ENCODE measurements around the gene ZMYND15. TPM values are rescaled to one million over a fixed set of nuclear protein-coding genes. Genes with fewer than 3 reads are reported as not detected.

The ZMYND15 gene
- total and polyA plus RNA-seq, 2 of the 13 experiments (the other 11 are each of a cell fraction or from before 2014, with no cell fraction given), result 0.24 to 2.7 TPM

- TF ChIP-seq NR3C1 (CRISPR knock-in tag; IDR thresholded peaks at IDR 0.05) (no peak), ZNF644 (CRISPR knock-in tag; IDR thresholded peaks at IDR 0.05; ENCODE audit: low read depth) (no peak; the same call in 1 of the 2 replicates), ZNF761 (CRISPR knock-in tag; conservative IDR thresholded peaks at IDR 0.05) (no peak), ZNF652 (CRISPR knock-in tag; IDR thresholded peaks at IDR 0.05; ENCODE audit: borderline replicate concordance, low read depth) (no peak), TCF7 (IDR thresholded peaks at IDR 0.05; ENCODE audit: low read depth) (no peak), MAZ (IDR thresholded peaks at IDR 0.05; ENCODE audit: borderline replicate concordance, low read depth, low read length) (peak; percentile 85), MAZ (CRISPR knock-in tag; IDR thresholded peaks at IDR 0.05; ENCODE audit: low read depth) (peak; percentile 92), MZF1 (CRISPR knock-in tag; IDR thresholded peaks at IDR 0.05; ENCODE audit: borderline replicate concordance) (no peak), ZSCAN5A (CRISPR knock-in tag; IDR thresholded peaks at IDR 0.05; ENCODE audit: borderline replicate concordance) (no peak), TAF15 (IDR thresholded peaks at IDR 0.05; ENCODE audit: low read depth, low read length, poor library complexity, severe bottlenecking) (no peak), DNMT3B (CRISPR knock-in tag; conservative IDR thresholded peaks at IDR 0.05) (no peak), STAT5B (CRISPR knock-in tag; IDR thresholded peaks at IDR 0.05) (no peak), SP1 (IDR thresholded peaks at IDR 0.05) (no peak), SP1 (CRISPR knock-in tag; IDR thresholded peaks at IDR 0.05) (peak; percentile 58), SMARCC2 (IDR thresholded peaks at IDR 0.05) (no peak), ZNF777 (CRISPR knock-in tag; IDR thresholded peaks at IDR 0.05) (peak; percentile 68), TGIF2 (CRISPR knock-in tag; IDR thresholded peaks at IDR 0.05) (no peak; the same call in 1 of the 2 replicates), ZNF12 (CRISPR knock-in tag; IDR thresholded peaks at IDR 0.05) (no peak), CREB1 (IDR thresholded peaks at IDR 0.05) (no peak), CREB1 (CRISPR knock-in tag; IDR thresholded peaks at IDR 0.05) (peak; percentile 37; the same call in 1 of the 2 replicates), JUNB (CRISPR knock-in tag; IDR thresholded peaks at IDR 0.05; ENCODE audit: borderline replicate concordance) (no peak), PITX1 (CRISPR knock-in tag; IDR thresholded peaks at IDR 0.05) (no peak), ZNF737 (CRISPR knock-in tag; IDR thresholded peaks at IDR 0.05; ENCODE audit: borderline replicate concordance) (no peak), ZNF430 (CRISPR knock-in tag; IDR thresholded peaks at IDR 0.05) (no peak), ZNF274 (CRISPR knock-in tag; IDR thresholded peaks at IDR 0.05) (no peak; the same call in 1 of the 2 replicates), NFATC3 (CRISPR knock-in tag; IDR thresholded peaks at IDR 0.05) (0 out of 2 replicates have a peak, but pooled peaks have one; percentile 64), ZNF605 (CRISPR knock-in tag; IDR thresholded peaks at IDR 0.05) (0 out of 2 replicates have a peak, but pooled peaks have one; percentile 12)
- TF ChIP-seq, protein P1, sequence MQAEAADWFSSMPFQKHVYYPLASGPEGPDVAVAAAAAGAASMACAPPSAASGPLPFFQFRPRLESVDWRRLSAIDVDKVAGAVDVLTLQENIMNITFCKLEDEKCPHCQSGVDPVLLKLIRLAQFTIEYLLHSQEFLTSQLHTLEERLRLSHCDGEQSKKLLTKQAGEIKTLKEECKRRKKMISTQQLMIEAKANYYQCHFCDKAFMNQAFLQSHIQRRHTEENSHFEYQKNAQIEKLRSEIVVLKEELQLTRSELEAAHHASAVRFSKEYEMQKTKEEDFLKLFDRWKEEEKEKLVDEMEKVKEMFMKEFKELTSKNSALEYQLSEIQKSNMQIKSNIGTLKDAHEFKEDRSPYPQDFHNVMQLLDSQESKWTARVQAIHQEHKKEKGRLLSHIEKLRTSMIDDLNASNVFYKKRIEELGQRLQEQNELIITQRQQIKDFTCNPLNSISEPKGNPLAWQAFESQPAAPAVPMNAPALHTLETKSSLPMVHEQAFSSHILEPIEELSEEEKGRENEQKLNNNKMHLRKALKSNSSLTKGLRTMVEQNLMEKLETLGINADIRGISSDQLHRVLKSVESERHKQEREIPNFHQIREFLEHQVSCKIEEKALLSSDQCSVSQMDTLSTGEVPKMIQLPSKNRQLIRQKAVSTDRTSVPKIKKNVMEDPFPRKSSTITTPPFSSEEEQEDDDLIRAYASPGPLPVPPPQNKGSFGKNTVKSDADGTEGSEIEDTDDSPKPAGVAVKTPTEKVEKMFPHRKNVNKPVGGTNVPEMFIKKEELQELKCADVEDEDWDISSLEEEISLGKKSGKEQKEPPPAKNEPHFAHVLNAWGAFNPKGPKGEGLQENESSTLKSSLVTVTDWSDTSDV (CRISPR knock-in tag; IDR thresholded peaks at IDR 0.05), result no peak
Observed at GRCh38 chr17:4709794-4710692, 29.6 kb upstream of the ZMYND15 start, which contains the start of gene ARRB2 (continued).
